ENCODE measurements around the gene WDFY4. TPM values are rescaled to one million over a fixed set of nuclear protein-coding genes. Genes with fewer than 3 reads are reported as not detected.
"Not testable (repeated sequence)": the region's sequence is repeated elsewhere in the genome, so short reads cannot be mapped to it uniquely, and the experiment has no call there.

Gene WDFY4
- total and polyA plus RNA-seq, 4 donors = 4.6 to 26.9 (median 13.5) TPM

- DNase-seq (no peak), ATAC-seq (ENCODE audit: insufficient read depth, low FRiP score) (no peak)
- no peaks in the 10 kb centered on the region for H3K36me3 ChIP-seq (ENCODE audit: control insufficient read depth in 4 of 4, insufficient read depth in 4 of 4, low read length in 4 of 4)
- peaks cover 0 to 5% (median 1%) of the 10 kb centered on the region in 4 donors for H3K9me3 ChIP-seq (ENCODE audit: control insufficient read depth in 4 of 4, insufficient read depth in 3 of 4, low read length in 3 of 4)
- 41 to 51% methylated on average over 1 of the region's 1 CpG for WGBS, 2 donors
- TF ChIP-seq CTCF (IDR thresholded peaks at IDR 0.05; ENCODE audit: control extremely low read depth, extremely low read depth) = no peak
- no peak overlapping the region for H3K27ac ChIP-seq (ENCODE audit: low read depth in 1 of 2, low read length in 1 of 2)
- H3K9ac ChIP-seq (ENCODE audit: insufficient read depth in 1 of 2, low read length in 2 of 2) = no peak overlapping the region
- no peaks in the 10 kb centered on the region for H3K4me1 ChIP-seq (ENCODE audit: control insufficient read depth in 5 of 5, insufficient read depth in 5 of 5, low read length in 5 of 5)
- no peaks in the 10 kb centered on the region for H3K27me3 ChIP-seq (ENCODE audit: control insufficient read depth in 3 of 3, insufficient read depth in 3 of 3, low read length in 2 of 3)
- H3K4me3 ChIP-seq = no peak overlapping the region
These were observed 45.0 kb upstream of the WDFY4 start for GRCh38 chr10:48639632-48640031.

- 43 to 56% methylated on average over 1 of the region's 1 CpG for WGBS, 2 donors
- no peak overlapping the region for H3K9ac ChIP-seq (ENCODE audit: insufficient read depth in 1 of 2, low read length in 2 of 2)
- no peaks in the 10 kb centered on the region for H3K27me3 ChIP-seq (ENCODE audit: control insufficient read depth in 3 of 3, insufficient read depth in 3 of 3, low read length in 2 of 3)
- no peaks in the 10 kb centered on the region for H3K4me1 ChIP-seq (ENCODE audit: control insufficient read depth in 5 of 5, insufficient read depth in 5 of 5, low read length in 5 of 5)
- H3K9me3 ChIP-seq (ENCODE audit: control insufficient read depth in 4 of 4, insufficient read depth in 3 of 4, low read length in 3 of 4) = peaks cover 0 to 5% (median 1%) of the 10 kb centered on the region in 4 donors
- no peaks in the 10 kb centered on the region for H3K36me3 ChIP-seq (ENCODE audit: control insufficient read depth in 4 of 4, insufficient read depth in 4 of 4, low read length in 4 of 4)
- no peak for TF ChIP-seq CTCF (IDR thresholded peaks at IDR 0.05; ENCODE audit: control extremely low read depth, extremely low read depth)
- ATAC-seq (ENCODE audit: insufficient read depth, low FRiP score) = no peak
- DNase-seq = no peak
- no peak overlapping the region for H3K27ac ChIP-seq (ENCODE audit: low read depth in 1 of 2, low read length in 1 of 2)
- no peak overlapping the region for H3K4me3 ChIP-seq
These were observed 44.3 kb upstream of the WDFY4 start for GRCh38 chr10:48640326-48640725.

- not testable (repeated sequence) for H3K27me3 ChIP-seq (ENCODE audit: control insufficient read depth in 3 of 3, insufficient read depth in 3 of 3, low read length in 2 of 3); H3K27ac ChIP-seq (ENCODE audit: low read depth in 1 of 2, low read length in 1 of 2); ATAC-seq (ENCODE audit: insufficient read depth, low FRiP score); DNase-seq; H3K4me3 ChIP-seq; H3K4me1 ChIP-seq (ENCODE audit: control insufficient read depth in 5 of 5, insufficient read depth in 5 of 5, low read length in 5 of 5); H3K36me3 ChIP-seq (ENCODE audit: control insufficient read depth in 4 of 4, insufficient read depth in 4 of 4, low read length in 4 of 4); H3K9ac ChIP-seq (ENCODE audit: insufficient read depth in 1 of 2, low read length in 2 of 2); H3K9me3 ChIP-seq (ENCODE audit: control insufficient read depth in 4 of 4, insufficient read depth in 3 of 4, low read length in 3 of 4)
- WGBS, 2 donors = 93 to 97% methylated on average over 4 of the region's 4 CpGs
These were observed 43.5 kb upstream of the WDFY4 start for GRCh38 chr10:48641099-48641690.

- no peak for TF ChIP-seq CTCF (IDR thresholded peaks at IDR 0.05; ENCODE audit: control extremely low read depth, extremely low read depth)
- no peaks in the 10 kb centered on the region for H3K36me3 ChIP-seq (ENCODE audit: control insufficient read depth in 4 of 4, insufficient read depth in 4 of 4, low read length in 4 of 4)
- H3K4me3 ChIP-seq = no peak overlapping the region
- H3K27ac ChIP-seq (ENCODE audit: low read depth in 1 of 2, low read length in 1 of 2) = no peak overlapping the region
- H3K9me3 ChIP-seq (ENCODE audit: control insufficient read depth in 4 of 4, insufficient read depth in 3 of 4, low read length in 3 of 4) = no peaks in the 10 kb centered on the region
- no peak overlapping the region for H3K9ac ChIP-seq (ENCODE audit: insufficient read depth in 1 of 2, low read length in 2 of 2)
- no peaks in the 10 kb centered on the region for H3K4me1 ChIP-seq (ENCODE audit: control insufficient read depth in 5 of 5, insufficient read depth in 5 of 5, low read length in 5 of 5)
- ATAC-seq (ENCODE audit: insufficient read depth, low FRiP score) (no peak), DNase-seq (no peak)
- WGBS, 2 donors = 71 to 81% methylated on average over 1 of the region's 1 CpG
- H3K27me3 ChIP-seq (ENCODE audit: control insufficient read depth in 3 of 3, insufficient read depth in 3 of 3, low read length in 2 of 3) = no peaks in the 10 kb centered on the region
These were observed 39.1 kb upstream of the WDFY4 start for GRCh38 chr10:48645600-48645999.

- not testable (repeated sequence) for H3K4me1 ChIP-seq (ENCODE audit: control insufficient read depth in 5 of 5, insufficient read depth in 5 of 5, low read length in 5 of 5); H3K27me3 ChIP-seq (ENCODE audit: control insufficient read depth in 3 of 3, insufficient read depth in 3 of 3, low read length in 2 of 3); H3K9ac ChIP-seq (ENCODE audit: insufficient read depth in 1 of 2, low read length in 2 of 2); H3K4me3 ChIP-seq; H3K36me3 ChIP-seq (ENCODE audit: control insufficient read depth in 4 of 4, insufficient read depth in 4 of 4, low read length in 4 of 4); H3K27ac ChIP-seq (ENCODE audit: low read depth in 1 of 2, low read length in 1 of 2); ATAC-seq (ENCODE audit: insufficient read depth, low FRiP score); DNase-seq; H3K9me3 ChIP-seq (ENCODE audit: control insufficient read depth in 4 of 4, insufficient read depth in 3 of 4, low read length in 3 of 4)
- WGBS, 2 donors = 97 to 98% methylated on average over 7 of the region's 7 CpGs
These were observed 37.6 kb upstream of the WDFY4 start for GRCh38 chr10:48647073-48647472.

All from lung (tissue), 12 donors.